SU-DHL-6 (cell line): ENCODE results near the gene TTC3.

ENCODE experiments used
- CTCF ChIP-seq: fragments of 200-600 bp; sonication (generic); IDR thresholded peaks from one replicate; pipeline ENCODE4 v1.5.1; 2017; ENCODE audit warnings: antibody characterized with exemption, mild to moderate bottlenecking, low read length, moderate library complexity; ENCODE audit not compliant: insufficient read depth, poor library complexity, severe bottlenecking
- EZH2phosphoT487 ChIP-seq: fragments of 200-600 bp; sonication (generic), shearing (Covaris generic); conservative IDR thresholded peaks from 2 replicates; pipeline ENCODE4 v1.6.1; 2018; ENCODE audit warnings: mild to moderate bottlenecking, antibody characterized with exemption, low read length, moderate library complexity, mixed read lengths

DNA sequence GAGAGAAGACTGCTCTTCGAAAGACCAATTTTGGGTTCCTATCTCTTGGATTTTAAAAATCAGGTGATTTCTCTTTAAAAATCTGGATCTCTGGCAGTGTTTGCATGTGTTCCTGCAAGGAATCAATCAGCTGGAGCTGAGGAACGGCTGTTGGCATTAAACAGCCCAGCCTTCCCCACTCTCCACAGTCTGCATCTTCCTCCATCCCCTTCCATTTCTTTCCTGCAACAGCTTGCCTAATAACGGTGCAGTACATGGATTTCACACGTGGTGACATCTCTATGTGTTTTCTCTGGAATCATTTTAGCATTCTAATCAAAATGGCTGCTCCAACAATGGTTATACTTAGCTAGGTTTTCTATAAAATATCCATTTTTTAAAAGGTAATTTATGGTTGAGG is 46.6 kb upstream of the TTC3 start:
- TF ChIP-seq EZH2phosphoT487: no peak
- TF ChIP-seq CTCF: no peak
